SU-DHL-6 (cell line): Measurements from ENCODE around the gene FAM162A.

Experiments used
- CTCF ChIP-seq: fragments of 200-600 bp; sonication (generic); IDR thresholded peaks from one replicate; pipeline ENCODE4 v1.5.1; 2017; ENCODE audit warnings: antibody characterized with exemption, mild to moderate bottlenecking, low read length, moderate library complexity; ENCODE audit not compliant: insufficient read depth, poor library complexity, severe bottlenecking
- EZH2phosphoT487 ChIP-seq: fragments of 200-600 bp; sonication (generic), shearing (Covaris generic); conservative IDR thresholded peaks from 2 replicates; pipeline ENCODE4 v1.6.1; 2018; ENCODE audit warnings: mild to moderate bottlenecking, antibody characterized with exemption, low read length, moderate library complexity, mixed read lengths

GRCh38 chr3:122364490-122364889 is 19.5 kb upstream of the FAM162A start:
- TF ChIP-seq CTCF (no peak), EZH2phosphoT487 (no peak)
